NCI-H1694 treated with DMSO at 0.1 percent for 48 hours (cell line): ENCODE results near the gene GMIP.
A peak's percentile ranks its signal among the peaks of the same experiment; 100 is the strongest.
"Not testable (repeated sequence)": the region's sequence is repeated elsewhere in the genome, so short reads cannot be mapped to it uniquely, and the experiment has no call there.

ENCODE experiments used
- DNase-seq: peaks from one replicate; lab custom pipeline; 2025; lab: John Stamatoyannopoulos, UW

Gene GMIP, protein sequence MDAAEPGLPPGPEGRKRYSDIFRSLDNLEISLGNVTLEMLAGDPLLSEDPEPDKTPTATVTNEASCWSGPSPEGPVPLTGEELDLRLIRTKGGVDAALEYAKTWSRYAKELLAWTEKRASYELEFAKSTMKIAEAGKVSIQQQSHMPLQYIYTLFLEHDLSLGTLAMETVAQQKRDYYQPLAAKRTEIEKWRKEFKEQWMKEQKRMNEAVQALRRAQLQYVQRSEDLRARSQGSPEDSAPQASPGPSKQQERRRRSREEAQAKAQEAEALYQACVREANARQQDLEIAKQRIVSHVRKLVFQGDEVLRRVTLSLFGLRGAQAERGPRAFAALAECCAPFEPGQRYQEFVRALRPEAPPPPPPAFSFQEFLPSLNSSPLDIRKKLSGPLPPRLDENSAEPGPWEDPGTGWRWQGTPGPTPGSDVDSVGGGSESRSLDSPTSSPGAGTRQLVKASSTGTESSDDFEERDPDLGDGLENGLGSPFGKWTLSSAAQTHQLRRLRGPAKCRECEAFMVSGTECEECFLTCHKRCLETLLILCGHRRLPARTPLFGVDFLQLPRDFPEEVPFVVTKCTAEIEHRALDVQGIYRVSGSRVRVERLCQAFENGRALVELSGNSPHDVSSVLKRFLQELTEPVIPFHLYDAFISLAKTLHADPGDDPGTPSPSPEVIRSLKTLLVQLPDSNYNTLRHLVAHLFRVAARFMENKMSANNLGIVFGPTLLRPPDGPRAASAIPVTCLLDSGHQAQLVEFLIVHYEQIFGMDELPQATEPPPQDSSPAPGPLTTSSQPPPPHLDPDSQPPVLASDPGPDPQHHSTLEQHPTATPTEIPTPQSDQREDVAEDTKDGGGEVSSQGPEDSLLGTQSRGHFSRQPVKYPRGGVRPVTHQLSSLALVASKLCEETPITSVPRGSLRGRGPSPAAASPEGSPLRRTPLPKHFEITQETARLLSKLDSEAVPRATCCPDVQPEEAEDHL

GRCh38 chr19:19643158-19644053 is at the start of gene GMIP:
Gene GMIP, minus strand, starts transcription at chr19:19643657. Its CDS starts 128 bp downstream, at chr19:19643529.
- peak; percentile 56 for DNase-seq

GRCh38 chr19:19691683-19692082 is 48.2 kb upstream of the GMIP start:
- DNase-seq = no peak

- not testable (repeated sequence) for DNase-seq
These were observed 45.6 kb upstream of the GMIP start for GRCh38 chr19:19689023-19689422.

GRCh38 chr19:19687090-19687489 is 43.6 kb upstream of the GMIP start:
- DNase-seq = no peak

- DNase-seq = no peak
These were observed 43.1 kb upstream of the GMIP start for GRCh38 chr19:19686580-19686979.

DNA sequence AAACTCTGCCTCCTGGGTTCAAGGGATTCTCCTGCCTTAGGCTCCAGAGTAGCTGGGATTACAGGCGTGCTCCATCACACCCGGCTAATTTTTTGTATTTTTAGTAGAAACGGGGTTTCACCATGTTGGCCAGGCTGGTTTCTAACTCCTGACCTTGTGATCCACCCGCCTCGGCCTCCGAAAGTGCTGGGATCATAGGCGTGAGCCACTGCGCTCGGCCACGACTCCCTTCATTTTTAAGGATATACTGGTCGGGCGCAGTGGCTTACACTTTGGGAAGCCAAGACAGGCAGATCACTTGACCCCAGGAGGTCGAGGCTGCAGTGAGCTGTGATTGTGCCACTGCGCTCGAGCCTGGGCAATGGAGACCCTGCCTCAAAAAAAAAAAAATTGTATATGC is 42.7 kb upstream of the GMIP start:
- not testable (repeated sequence) for DNase-seq

DNA sequence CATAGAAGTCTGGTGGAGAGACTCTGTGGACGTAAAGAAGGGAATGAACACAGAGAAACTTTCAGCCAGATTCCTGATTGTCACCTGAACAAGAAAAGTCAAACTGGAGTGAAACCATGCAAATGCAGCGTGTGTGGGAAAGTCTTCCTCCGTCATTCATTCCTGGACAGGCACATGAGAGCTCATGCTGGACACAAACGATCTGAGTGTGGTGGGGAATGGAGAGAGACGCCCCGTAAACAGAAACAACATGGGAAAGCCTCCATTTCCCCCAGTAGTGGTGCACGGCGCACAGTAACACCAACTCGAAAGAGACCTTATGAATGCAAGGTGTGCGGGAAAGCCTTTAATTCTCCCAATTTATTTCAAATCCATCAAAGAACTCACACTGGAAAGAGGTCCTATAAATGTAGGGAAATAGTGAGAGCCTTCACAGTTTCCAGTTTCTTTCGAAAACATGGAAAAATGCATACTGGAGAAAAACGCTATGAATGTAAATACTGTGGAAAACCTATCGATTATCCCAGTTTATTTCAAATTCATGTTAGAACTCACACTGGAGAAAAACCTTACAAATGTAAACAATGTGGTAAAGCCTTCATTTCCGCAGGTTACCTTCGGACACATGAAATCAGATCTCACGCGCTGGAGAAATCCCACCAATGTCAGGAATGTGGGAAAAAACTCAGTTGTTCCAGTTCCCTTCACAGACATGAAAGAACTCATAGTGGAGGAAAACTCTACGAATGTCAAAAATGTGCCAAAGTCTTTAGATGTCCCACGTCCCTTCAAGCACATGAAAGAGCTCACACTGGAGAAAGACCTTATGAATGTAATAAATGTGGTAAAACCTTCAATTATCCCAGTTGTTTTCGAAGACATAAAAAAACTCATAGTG is 36.0 kb upstream of the GMIP start:
- no peak for DNase-seq

DNA sequence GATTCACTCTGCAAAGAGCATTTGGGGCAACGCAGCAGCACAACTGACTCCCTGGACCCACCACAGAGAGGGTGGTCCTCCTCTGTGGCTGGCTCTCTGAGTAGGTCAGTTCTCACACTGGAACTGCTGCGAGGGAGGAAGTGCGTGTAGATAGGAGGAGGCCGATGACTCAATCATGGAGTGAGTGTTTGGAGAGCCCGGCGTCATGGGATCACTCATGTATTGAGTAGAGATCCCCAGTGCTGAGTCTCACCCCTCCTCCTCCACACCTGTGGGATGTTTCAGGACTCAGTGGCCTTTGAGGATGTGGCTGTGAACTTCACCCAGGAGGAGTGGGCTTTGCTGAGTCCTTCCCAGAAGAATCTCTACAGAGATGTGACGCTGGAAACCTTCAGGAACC is 34.1 kb upstream of the GMIP start:
- DNase-seq = no peak

GRCh38 chr19:19674315-19674714 is 30.9 kb upstream of the GMIP start:
- no peak for DNase-seq

DNA sequence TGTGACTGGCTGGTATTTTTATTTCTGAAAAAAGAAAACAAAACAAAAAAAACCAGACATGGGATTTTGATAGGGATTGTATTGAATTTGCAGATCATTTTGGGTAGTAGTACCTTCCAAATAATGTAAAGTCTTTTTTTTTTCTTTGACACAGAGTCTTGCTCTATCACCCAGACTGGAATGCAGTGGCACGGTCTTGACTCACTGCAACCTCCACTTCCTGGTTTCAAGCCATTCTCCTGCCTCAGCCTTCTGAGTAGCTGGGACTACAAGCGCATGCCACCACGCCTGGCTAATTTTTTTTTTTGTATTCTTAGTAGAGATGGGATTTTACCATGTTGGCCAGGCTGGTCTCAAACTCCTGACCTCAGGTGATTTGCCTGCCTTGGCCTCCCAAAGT is 29.4 kb upstream of the GMIP start:
- DNase-seq = no peak

- no peak for DNase-seq
These were observed 26.7 kb upstream of the GMIP start for GRCh38 chr19:19670070-19670551.

GRCh38 chr19:19668230-19669012 is 25.0 kb upstream of the GMIP start, which contains the start of gene ZNF101:
Gene ZNF101, plus strand, starts transcription at chr19:19668839. Its CDS starts 125 bp downstream, at chr19:19668964.
- DNase-seq = peak; percentile 90

DNA sequence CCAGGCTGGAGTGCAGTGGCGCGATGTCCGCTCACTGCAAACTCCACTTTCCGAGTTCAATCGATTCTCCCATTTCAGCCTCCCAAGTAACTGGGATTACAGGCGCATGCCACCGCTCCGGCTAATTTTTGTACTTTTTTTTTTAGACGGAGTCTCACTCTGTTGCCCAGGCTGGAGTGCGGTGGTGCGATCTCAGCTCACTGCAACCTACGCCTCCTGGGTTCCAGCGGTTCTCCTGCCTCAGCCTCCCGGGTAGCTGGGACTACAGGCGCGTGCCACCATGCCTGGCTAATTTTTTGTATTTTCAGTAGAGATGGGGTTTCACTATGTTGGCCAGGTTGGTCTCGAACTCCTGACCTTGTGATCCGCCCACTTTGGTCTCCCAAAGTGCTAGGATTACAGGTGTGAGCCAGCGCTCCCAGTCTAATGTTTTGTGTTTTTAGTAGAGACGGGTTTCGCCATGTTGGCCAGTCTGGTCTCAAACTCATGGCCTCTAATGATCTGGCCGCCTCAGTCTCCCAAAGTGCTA is 22.0 kb upstream of the GMIP start:
- DNase-seq = not testable (repeated sequence)

GRCh38 chr19:19663256-19664120 is 20.0 kb upstream of the GMIP start, which contains the start of gene ATP13A1:
Gene ATP13A1, minus strand, starts transcription at chr19:19663676. Its CDS starts 10 bp downstream, at chr19:19663666.
- DNase-seq = peak; percentile 98

GRCh38 chr19:19662871-19663255 is 19.4 kb upstream of the GMIP start:
- no peak for DNase-seq

DNA sequence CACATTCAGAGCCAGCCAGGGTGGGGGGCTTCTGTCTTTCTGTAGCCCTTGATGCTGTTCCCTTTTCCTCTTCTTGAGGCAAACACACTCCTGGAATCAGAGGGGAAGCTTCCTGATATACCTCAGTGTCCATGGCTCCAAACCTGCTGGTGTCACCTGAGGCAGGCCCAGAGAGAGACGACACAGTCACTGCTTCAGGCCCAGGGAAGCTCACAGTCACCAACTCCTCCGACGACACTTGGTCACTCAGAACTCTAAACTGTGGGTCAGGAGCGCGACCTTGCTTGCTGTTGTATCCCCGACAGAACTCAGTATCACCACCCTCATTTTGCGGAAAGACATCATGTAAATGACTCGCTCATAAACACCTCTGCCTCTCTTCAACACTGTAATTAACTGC is 18.9 kb upstream of the GMIP start:
- no peak for DNase-seq

GRCh38 chr19:19661675-19662251 is 18.3 kb upstream of the GMIP start:
- no peak for DNase-seq

- no peak for DNase-seq
These were observed 17.8 kb upstream of the GMIP start for GRCh38 chr19:19661141-19661674.
